NCI-H2227 (cell line): ENCODE measurements around the gene ASIC4.

ENCODE experiments used
- DNase-seq: peaks from one replicate; lab custom pipeline; 2025; ENCODE audit not compliant: unreplicated experiment; lab: John Stamatoyannopoulos, UW

Gene ASIC4

DNA sequence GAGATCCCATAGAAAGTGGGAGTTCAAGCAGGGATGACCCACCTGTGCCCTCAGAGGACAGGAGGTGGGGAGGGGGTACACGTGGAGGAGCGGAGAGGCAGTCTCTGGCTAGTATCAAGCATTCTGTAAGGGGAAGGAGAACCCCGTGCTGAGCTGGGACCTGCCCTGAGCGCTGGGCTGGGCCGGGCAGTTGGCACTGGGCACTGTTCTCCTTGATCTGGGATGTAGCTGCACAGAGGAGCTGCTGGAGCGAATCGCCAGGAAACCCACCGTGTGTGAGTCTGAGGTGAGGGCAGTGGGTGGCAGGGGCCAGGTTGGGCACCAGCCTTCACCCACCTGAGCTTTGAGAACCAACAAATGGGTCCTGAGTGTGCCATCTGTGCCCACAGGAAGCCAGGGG, 35.4 kb upstream of the ASIC4 start:
- DNase-seq, result no peak

DNA sequence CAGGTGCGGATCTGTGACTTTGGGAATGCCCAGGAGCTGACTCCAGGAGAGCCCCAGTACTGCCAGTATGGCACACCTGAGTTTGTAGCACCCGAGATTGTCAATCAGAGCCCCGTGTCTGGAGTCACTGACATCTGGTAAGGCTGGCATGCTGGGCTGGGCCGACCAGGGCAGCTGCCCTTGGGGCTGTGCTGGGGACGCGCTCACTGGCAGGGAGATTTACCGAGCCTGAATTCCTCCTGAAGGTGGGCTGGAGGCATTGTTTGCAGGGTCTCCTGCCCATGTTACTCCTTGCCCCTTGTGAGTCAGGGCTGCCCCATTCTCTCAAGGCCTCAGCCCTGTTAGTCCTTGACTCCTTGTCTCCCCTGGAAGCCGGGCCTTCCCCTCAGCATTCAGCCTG, 34.3 kb upstream of the ASIC4 start:
- DNase-seq, result no peak

- no peak for DNase-seq
Observed at GRCh38 chr2:219482674-219483405, 31.4 kb upstream of the ASIC4 start.

DNA sequence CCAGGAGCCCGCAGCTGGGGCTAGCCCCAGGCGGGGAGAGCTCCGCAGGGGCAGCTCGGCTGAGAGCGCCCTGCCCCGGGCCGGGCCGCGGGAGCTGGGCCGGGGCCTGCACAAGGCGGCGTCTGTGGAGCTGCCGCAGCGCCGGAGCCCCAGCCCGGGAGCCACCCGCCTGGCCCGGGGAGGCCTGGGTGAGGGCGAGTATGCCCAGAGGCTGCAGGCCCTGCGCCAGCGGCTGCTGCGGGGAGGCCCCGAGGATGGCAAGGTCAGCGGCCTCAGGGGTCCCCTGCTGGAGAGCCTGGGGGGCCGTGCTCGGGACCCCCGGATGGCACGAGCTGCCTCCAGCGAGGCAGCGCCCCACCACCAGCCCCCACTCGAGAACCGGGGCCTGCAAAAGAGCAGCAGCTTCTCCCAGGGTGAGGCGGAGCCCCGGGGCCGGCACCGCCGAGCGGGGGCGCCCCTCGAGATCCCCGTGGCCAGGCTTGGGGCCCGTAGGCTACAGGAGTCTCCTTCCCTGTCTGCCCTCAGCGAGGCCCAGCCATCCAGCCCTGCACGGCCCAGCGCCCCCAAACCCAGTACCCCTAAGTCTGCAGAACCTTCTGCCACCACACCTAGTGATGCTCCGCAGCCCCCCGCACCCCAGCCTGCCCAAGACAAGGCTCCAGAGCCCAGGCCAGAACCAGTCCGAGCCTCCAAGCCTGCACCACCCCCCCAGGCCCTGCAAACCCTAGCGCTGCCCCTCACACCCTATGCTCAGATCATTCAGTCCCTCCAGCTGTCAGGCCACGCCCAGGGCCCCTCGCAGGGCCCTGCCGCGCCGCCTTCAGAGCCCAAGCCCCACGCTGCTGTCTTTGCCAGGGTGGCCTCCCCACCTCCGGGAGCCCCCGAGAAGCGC, 30.6 kb upstream of the ASIC4 start:
- DNase-seq, result no peak

GRCh38 chr2:219484343-219485200, 29.7 kb upstream of the ASIC4 start:
- DNase-seq, result no peak

GRCh38 chr2:219485201-219485580, 29.1 kb upstream of the ASIC4 start:
- no peak for DNase-seq

DNA sequence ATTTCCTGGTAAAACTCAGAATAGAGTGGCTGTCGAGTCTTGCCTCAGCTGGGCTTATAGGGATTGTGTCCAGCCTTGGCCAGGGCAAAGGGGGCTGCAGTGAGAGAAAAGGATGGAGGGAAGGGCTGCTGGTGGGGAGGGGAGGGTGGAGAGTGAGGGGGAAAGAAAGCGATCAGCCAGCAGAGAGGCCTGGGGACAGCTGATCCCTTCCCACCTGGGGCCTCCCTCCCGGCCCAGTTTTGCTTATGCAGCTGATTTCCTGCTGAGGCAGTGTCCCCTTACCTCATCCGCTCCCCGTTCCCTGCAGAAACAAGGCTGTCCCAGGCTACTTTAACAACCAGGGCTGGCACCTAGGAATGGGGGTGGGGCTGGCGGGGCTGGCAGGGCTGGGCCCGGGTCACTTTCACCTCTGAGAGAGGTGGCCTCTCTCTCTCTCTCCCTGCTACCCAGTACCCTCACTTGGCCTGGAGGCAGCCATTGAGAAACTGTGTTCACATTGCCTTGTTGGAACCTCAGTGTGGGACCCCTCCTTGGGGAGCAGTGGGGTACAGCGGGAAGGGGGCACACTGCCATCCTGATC, 27.8 kb upstream of the ASIC4 start:
- peak; percentile 45 for DNase-seq

- DNase-seq, result no peak
Observed at GRCh38 chr2:219488149-219488843, 26.0 kb upstream of the ASIC4 start.

GRCh38 chr2:219488844-219489194, 25.5 kb upstream of the ASIC4 start:
- DNase-seq, result no peak

DNA sequence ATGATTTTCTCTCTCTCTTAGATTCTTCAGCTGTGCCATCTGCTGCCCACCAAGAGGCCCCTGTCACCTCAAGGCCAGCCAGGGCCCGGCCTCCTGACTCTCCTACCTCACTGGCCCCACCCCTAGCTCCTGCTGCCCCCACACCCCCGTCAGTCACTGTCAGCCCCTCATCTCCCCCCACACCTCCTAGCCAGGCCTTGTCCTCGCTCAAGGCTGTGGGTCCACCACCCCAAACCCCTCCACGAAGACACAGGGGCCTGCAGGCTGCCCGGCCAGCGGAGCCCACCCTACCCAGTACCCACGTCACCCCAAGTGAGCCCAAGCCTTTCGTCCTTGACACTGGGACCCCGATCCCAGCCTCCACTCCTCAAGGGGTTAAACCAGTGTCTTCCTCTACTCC, 25.0 kb upstream of the ASIC4 start:
- no peak for DNase-seq

GRCh38 chr2:219490186-219490585, 24.1 kb upstream of the ASIC4 start:
- DNase-seq, result no peak

GRCh38 chr2:219490600-219491130, 23.6 kb upstream of the ASIC4 start:
- no peak for DNase-seq

GRCh38 chr2:219491278-219491963, 22.9 kb upstream of the ASIC4 start:
- DNase-seq, result no peak

GRCh38 chr2:219492575-219492974, 21.7 kb upstream of the ASIC4 start:
- no peak for DNase-seq

- DNase-seq, result no peak
Observed at GRCh38 chr2:219493086-219493485, 21.2 kb upstream of the ASIC4 start.

- no peak for DNase-seq
Observed at GRCh38 chr2:219494952-219495530, 19.2 kb upstream of the ASIC4 start.

DNA sequence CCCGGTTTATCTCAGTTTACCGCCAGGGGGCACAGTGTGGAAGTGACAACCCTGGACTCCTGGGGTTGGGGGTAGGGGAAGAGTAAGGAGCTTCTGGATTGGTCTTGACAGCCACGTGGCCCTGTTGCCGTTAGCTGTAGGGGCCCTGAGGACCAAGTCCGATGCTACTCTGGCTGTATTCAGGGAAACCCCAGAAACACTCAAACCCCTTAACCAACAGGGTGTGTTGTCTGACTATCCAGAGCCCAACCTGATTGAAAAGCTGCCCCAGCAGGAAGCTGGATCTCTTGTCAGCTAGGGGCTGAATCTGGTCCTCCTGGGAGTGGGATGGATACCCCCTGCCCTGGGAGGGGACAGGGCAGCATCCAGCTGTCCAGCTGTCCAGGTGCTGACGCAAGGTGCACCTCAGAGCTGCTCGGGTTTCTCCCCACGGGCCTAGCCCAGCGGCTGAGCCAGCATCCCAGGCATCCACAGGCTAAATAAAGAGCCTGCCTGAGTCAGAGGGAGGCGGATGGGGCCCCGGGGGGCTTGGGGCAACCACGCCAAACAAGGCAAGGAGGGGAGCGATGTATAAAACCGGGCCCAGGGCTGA, 18.7 kb upstream of the ASIC4 start:
- peak; percentile 62 for DNase-seq

- no peak for DNase-seq
Observed at GRCh38 chr2:219496247-219496824, 17.9 kb upstream of the ASIC4 start.
